ENCODE data around the gene PSPC1. TPM values are rescaled to one million over a fixed set of nuclear protein-coding genes. Genes with fewer than 3 reads are reported as not detected.
A peak's percentile ranks its signal among the peaks of the same experiment; 100 is the strongest.

PSPC1 gene
- total RNA-seq, 1 experiment from 2014 or later: 124 TPM

DNA sequence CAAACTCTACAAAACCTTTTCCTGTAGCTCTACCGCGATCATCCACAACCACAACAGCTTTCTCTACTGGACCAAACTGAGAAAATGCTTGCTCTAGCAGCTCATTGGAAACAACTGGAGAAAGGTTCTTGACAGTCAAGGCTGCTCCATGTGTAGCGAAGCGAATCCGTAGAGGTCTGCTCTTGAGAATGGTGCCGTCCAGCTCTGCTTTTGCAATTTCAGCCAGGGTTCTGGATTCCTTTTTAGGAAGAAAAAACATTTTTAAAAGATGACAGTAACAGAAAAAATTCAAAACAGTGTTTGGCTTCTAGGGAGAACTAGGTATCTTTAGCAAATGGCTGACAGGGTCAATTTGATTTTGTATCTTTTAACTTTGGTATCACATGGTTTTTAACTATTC lies 10.4 kb downstream of the PSPC1 start:
- ChIA-PET CTCF (no interaction called here), POLR2A (no interaction called here)
- no peak overlapping the region for H3K4me3 Mint-ChIP-seq (ENCODE audit: unreplicated experiment)
- H3K4me1 ChIP-seq: no peaks in the 10 kb centered on the region
- intact Hi-C loops (cut with micrococcal nuclease; ENCODE audit: unreplicated experiment): no loop called here
- H3K27me3 ChIP-seq (replicated peaks; ENCODE audit: control insufficient read depth, insufficient read depth, low read length): no peaks in the 10 kb centered on the region
- H3K36me3 ChIP-seq (ENCODE audit: control insufficient read depth, insufficient read depth, low read length): no peaks in the 10 kb centered on the region; the same call in 1 of the 2 replicates
- H3K9me3 Mint-ChIP-seq (ENCODE audit: unreplicated experiment): no peaks in the 10 kb centered on the region
- peaks cover 7% of the 10 kb centered on the region for H3K4me1 Mint-ChIP-seq (ENCODE audit: low read depth, unreplicated experiment)
- DNase-seq: peak in 1 of 2 experiments; percentile 5
- no peak overlapping the region for H3K27ac Mint-ChIP-seq (ENCODE audit: unreplicated experiment)
- BruUV-seq (replicated peaks): no TSS peak
- peaks cover 84% of the 10 kb centered on the region for H3K36me3 Mint-ChIP-seq (ENCODE audit: insufficient read depth, unreplicated experiment)
- TF ChIP-seq, protein P1, sequence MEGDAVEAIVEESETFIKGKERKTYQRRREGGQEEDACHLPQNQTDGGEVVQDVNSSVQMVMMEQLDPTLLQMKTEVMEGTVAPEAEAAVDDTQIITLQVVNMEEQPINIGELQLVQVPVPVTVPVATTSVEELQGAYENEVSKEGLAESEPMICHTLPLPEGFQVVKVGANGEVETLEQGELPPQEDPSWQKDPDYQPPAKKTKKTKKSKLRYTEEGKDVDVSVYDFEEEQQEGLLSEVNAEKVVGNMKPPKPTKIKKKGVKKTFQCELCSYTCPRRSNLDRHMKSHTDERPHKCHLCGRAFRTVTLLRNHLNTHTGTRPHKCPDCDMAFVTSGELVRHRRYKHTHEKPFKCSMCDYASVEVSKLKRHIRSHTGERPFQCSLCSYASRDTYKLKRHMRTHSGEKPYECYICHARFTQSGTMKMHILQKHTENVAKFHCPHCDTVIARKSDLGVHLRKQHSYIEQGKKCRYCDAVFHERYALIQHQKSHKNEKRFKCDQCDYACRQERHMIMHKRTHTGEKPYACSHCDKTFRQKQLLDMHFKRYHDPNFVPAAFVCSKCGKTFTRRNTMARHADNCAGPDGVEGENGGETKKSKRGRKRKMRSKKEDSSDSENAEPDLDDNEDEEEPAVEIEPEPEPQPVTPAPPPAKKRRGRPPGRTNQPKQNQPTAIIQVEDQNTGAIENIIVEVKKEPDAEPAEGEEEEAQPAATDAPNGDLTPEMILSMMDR (IDR thresholded peaks at IDR 0.05; ENCODE audit: insufficient read depth in 1 of 2, low read depth in 1 of 2, low read length in 1 of 2, severe bottlenecking in 1 of 2, unreplicated experiment in 1 of 2): no peak
- no peak overlapping the region for H3K4me3 ChIP-seq (ENCODE audit: low read depth, low read length)
- no peaks in the 10 kb centered on the region for H3K27me3 Mint-ChIP-seq (ENCODE audit: insufficient read depth, unreplicated experiment)
- no peaks in the 10 kb centered on the region for H3K9me3 ChIP-seq

DNA sequence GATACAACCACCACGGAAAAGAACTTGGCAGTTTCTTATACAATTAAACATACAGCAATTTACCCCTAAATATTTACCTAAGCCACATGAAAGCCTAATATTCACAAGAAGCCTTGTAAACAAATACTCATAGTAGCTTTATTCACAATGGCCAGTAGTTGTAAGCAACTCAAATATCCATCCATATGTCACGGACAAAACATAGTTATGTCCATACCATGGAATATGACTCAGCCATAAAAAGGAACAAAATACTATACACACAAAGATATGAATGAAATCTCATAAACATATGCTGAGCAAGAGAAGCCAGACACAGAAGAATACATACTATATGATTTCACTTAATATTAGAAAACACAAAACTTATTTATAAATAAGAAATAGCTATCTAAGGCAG lies 12.9 kb downstream of the PSPC1 start:
- no peaks in the 10 kb centered on the region for H3K27me3 ChIP-seq (replicated peaks; ENCODE audit: control insufficient read depth, insufficient read depth, low read length)
- intact Hi-C loops (cut with micrococcal nuclease; ENCODE audit: unreplicated experiment): no loop called here
- Mint-ChIP-seq H3K9me3 (ENCODE audit: unreplicated experiment) (no peaks in the 10 kb centered on the region), H3K27ac (ENCODE audit: unreplicated experiment) (no peak overlapping the region), H3K36me3 (ENCODE audit: insufficient read depth, unreplicated experiment) (peaks cover 86% of the 10 kb centered on the region), H3K4me3 (ENCODE audit: unreplicated experiment) (no peak overlapping the region), H3K4me1 (ENCODE audit: low read depth, unreplicated experiment) (no peaks in the 10 kb centered on the region), H3K27me3 (ENCODE audit: insufficient read depth, unreplicated experiment) (no peaks in the 10 kb centered on the region)
- DNase-seq: no peak
- no peaks in the 10 kb centered on the region for H3K9me3 ChIP-seq
- H3K4me1 ChIP-seq: no peaks in the 10 kb centered on the region
- TF ChIP-seq, protein P1 (IDR thresholded peaks at IDR 0.05; ENCODE audit: insufficient read depth in 1 of 2, low read depth in 1 of 2, low read length in 1 of 2, severe bottlenecking in 1 of 2, unreplicated experiment in 1 of 2): no peak
- CTCF ChIA-PET: no interaction called here
- no peaks in the 10 kb centered on the region; the same call in 1 of the 2 replicates for H3K36me3 ChIP-seq (ENCODE audit: control insufficient read depth, insufficient read depth, low read length)
- no TSS peak for BruUV-seq (replicated peaks)
- POLR2A ChIA-PET: no interaction called here
- H3K4me3 ChIP-seq (ENCODE audit: low read depth, low read length): no peak overlapping the region

DNA sequence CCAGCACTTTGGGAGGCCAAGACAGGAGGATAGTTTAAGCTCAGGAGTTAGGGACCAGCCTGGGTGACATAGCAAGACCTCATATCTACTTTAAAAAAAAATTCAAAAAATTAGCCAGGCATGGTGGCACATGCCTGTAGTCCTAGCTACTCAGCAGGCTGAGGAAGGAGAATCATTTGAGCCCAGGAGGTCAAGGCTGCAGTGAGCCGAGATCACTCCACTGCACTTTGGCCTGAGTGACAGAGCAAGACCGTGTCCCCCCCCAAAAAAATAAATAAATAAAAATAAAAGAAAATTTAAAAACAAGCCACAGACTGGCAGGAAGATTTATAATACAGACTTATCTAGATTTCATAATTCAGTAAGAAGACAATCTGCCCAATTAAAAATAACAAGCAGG lies 14.8 kb downstream of the PSPC1 start:
- Histone ChIP-seq H3K36me3 (ENCODE audit: control insufficient read depth, insufficient read depth, low read length) (no peaks in the 10 kb centered on the region; the same call in 1 of the 2 replicates), H3K9me3 (no peaks in the 10 kb centered on the region), H3K27me3 (replicated peaks; ENCODE audit: control insufficient read depth, insufficient read depth, low read length) (no peaks in the 10 kb centered on the region), H3K4me1 (no peaks in the 10 kb centered on the region), H3K4me3 (ENCODE audit: low read depth, low read length) (no peak overlapping the region)
- intact Hi-C loops (cut with micrococcal nuclease; ENCODE audit: unreplicated experiment): no loop called here
- Mint-ChIP-seq H3K4me3 (ENCODE audit: unreplicated experiment) (no peak overlapping the region), H3K4me1 (ENCODE audit: low read depth, unreplicated experiment) (no peaks in the 10 kb centered on the region), H3K9me3 (ENCODE audit: unreplicated experiment) (no peaks in the 10 kb centered on the region), H3K27me3 (ENCODE audit: insufficient read depth, unreplicated experiment) (no peaks in the 10 kb centered on the region), H3K36me3 (ENCODE audit: insufficient read depth, unreplicated experiment) (peaks cover 90% of the 10 kb centered on the region), H3K27ac (ENCODE audit: unreplicated experiment) (no peak overlapping the region)
- POLR2A ChIA-PET: no interaction called here
- no TSS peak for BruUV-seq (replicated peaks)
- no peak for DNase-seq
- CTCF ChIA-PET: no interaction called here
- TF ChIP-seq, protein P1 (IDR thresholded peaks at IDR 0.05; ENCODE audit: insufficient read depth in 1 of 2, low read depth in 1 of 2, low read length in 1 of 2, severe bottlenecking in 1 of 2, unreplicated experiment in 1 of 2): no peak
